Gastrocnemius medialis (tissue), 4 donors: ENCODE data around the gene CYTH2.

ENCODE experiments used
- POLR2A ChIP-seq, 2 donors: fragments of 450-650 bp; IDR thresholded peaks; one replicate each; pipeline ENCODE4 v1.6.1; 2017; ENCODE audit warnings: antibody characterized with exemption in 2 of 2, mild to moderate bottlenecking in 2 of 2, moderate library complexity in 2 of 2
- TF ChIP-seq, protein P1 (sequence below), 5 experiments: fragments of 450-650 bp in 3 of 5; fragments of 200-600 bp in 2 of 5; sonication (generic) in 2 of 5; IDR thresholded peaks in 4 of 5; conservative IDR thresholded peaks in 1 of 5; 1 replicate in 4 of 5; 2 replicates in 1 of 5; pipeline ENCODE4 v1.5.1; 2016 to 2019; ENCODE audit warnings: antibody characterized with exemption in 5 of 5, mild to moderate bottlenecking in 3 of 5, moderate library complexity in 3 of 5

DNA sequence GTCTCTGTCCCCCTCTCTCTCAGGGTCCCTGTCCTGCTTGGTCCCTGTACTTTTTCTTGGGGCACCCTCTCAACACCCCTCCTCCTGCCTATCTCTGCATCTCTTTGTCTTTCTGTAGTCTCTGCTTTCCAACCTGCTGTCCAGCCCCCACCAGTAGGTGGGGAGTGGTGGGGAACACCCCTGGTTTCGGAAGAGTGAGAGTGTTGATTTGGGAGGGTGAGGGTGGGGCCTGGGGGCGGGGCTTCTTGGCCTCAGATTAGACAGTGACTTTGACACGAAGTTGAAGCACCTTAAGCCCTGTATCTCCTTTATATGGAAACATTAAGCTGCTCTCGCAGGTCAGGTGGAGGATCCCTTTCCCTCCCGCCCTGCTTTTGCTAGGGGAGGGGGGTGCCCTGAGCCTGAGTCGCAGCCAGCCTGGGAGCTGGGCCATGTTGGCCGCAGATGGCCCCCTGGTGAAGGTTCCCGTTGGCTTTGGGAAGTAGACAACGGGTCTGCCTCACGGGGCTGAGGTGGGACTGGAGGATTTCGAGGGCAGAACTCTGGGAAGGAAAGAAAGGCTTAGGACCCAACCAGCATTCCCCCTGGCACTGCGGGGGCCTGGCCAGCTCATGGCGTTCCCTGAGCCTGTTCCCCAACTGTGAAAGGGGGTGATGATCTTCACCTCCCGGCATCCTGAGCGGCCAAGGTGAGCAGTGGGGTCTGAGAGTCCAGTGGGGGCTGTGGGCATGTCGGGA, 13.8 kb upstream of the CYTH2 start, which contains the start of gene KCNJ14:
- TF ChIP-seq, protein P1, sequence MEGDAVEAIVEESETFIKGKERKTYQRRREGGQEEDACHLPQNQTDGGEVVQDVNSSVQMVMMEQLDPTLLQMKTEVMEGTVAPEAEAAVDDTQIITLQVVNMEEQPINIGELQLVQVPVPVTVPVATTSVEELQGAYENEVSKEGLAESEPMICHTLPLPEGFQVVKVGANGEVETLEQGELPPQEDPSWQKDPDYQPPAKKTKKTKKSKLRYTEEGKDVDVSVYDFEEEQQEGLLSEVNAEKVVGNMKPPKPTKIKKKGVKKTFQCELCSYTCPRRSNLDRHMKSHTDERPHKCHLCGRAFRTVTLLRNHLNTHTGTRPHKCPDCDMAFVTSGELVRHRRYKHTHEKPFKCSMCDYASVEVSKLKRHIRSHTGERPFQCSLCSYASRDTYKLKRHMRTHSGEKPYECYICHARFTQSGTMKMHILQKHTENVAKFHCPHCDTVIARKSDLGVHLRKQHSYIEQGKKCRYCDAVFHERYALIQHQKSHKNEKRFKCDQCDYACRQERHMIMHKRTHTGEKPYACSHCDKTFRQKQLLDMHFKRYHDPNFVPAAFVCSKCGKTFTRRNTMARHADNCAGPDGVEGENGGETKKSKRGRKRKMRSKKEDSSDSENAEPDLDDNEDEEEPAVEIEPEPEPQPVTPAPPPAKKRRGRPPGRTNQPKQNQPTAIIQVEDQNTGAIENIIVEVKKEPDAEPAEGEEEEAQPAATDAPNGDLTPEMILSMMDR (IDR thresholded peaks at IDR 0.05 in 4 of 5, conservative IDR thresholded peaks at IDR 0.05 in 1 of 5): no peak
- TF ChIP-seq POLR2A (IDR thresholded peaks at IDR 0.05): no peak
